ENCODE results near the gene EP400.
"Not testable (repeated sequence)": the region's sequence is repeated elsewhere in the genome, so short reads cannot be mapped to it uniquely, and the experiment has no call there.

EP400 gene

DNA sequence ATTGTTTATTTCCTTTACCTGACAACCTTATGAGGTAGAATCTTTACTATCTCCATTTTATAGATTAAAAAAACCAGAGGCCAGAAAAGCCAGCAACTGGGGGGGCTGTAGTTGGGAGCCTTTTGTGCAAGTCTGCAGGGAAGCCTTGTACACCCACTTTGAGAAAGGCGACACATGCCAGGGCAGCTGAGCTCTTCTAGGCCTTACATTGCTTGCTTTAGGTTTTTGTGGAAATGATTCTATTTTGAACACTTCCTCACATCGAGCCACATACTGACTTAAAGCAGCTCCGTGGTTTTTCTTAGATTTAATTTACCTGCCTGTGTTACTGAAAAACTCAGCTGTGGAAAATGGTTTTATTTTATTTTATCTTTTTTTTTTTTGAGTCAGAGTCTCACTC, 34.6 kb downstream of the EP400 start:
- no peak for DNase-seq (ENCODE audit: low read depth)
- no peak overlapping the region for H3K4me3 ChIP-seq (ENCODE audit: low read depth, low read length)
- TF ChIP-seq, protein P1, sequence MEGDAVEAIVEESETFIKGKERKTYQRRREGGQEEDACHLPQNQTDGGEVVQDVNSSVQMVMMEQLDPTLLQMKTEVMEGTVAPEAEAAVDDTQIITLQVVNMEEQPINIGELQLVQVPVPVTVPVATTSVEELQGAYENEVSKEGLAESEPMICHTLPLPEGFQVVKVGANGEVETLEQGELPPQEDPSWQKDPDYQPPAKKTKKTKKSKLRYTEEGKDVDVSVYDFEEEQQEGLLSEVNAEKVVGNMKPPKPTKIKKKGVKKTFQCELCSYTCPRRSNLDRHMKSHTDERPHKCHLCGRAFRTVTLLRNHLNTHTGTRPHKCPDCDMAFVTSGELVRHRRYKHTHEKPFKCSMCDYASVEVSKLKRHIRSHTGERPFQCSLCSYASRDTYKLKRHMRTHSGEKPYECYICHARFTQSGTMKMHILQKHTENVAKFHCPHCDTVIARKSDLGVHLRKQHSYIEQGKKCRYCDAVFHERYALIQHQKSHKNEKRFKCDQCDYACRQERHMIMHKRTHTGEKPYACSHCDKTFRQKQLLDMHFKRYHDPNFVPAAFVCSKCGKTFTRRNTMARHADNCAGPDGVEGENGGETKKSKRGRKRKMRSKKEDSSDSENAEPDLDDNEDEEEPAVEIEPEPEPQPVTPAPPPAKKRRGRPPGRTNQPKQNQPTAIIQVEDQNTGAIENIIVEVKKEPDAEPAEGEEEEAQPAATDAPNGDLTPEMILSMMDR (IDR thresholded peaks at IDR 0.05; ENCODE audit: control insufficient read depth, extremely low read depth, insufficient read depth), result no peak

DNA sequence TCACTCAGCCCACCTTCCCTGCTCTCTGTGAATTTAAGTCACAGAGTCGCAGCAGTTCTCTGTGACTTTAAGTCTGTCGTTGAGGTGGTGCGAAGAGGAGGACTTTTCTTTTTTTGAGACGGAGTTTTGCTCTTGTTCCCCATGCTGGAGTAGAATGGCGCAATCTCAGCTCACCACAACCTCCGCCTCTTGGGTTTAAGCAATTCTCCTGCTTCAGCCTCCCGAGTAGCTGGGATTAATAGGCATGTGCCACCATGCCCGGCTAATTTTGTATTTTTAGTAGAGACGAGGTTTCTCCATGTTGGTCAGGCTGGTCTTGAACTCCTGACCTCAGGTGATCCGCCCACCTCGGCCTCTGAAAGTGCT, 35.8 kb downstream of the EP400 start:
- DNase-seq (ENCODE audit: low read depth); H3K4me3 ChIP-seq (ENCODE audit: low read depth, low read length): not testable (repeated sequence)

DNA sequence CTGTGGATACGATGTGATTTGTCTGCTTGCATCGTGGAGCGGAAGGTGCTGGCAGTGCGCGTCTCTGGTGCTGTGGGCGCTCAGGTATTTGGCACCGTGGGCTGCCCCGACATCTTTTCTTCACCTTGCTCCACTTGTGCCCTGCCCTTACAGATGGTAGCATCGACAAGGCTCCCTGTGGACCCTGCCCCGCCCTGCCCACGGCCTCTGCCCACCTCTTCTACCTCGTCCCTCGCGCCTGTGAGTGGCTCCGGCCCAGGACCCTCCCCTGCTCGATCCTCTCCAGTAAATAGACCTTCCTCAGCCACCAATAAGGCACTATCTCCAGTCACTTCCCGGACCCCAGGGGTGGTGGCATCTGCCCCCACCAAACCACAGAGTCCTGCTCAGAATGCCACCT, 36.6 kb downstream of the EP400 start:
- no peak for DNase-seq (ENCODE audit: low read depth)
- H3K4me3 ChIP-seq (ENCODE audit: low read depth, low read length), result no peak overlapping the region
- TF ChIP-seq, protein P1 (IDR thresholded peaks at IDR 0.05; ENCODE audit: control insufficient read depth, extremely low read depth, insufficient read depth), result no peak

DNA sequence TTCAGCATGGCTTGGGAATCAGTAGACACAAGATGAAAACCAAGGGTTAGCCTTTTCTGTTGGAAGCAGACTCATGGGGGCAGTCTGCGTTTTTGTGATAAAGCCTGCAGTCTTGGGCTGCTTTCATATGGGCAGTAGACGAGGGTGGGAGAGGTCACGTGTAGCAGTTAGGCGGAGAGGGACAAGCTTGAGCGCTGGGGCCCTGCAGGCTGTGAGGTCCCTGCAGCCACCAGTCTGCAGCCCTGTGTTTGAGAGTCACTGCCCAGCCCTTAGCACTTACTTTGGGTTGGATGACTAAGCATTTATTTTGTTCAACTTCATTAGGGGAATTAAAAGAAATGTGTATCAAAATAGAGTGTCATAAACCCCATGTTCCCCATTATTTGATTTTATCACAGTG, 37.2 kb downstream of the EP400 start:
- no peak for DNase-seq (ENCODE audit: low read depth)
- no peak overlapping the region for H3K4me3 ChIP-seq (ENCODE audit: low read depth, low read length)
- TF ChIP-seq, protein P1 (IDR thresholded peaks at IDR 0.05; ENCODE audit: control insufficient read depth, extremely low read depth, insufficient read depth), result no peak

DNA sequence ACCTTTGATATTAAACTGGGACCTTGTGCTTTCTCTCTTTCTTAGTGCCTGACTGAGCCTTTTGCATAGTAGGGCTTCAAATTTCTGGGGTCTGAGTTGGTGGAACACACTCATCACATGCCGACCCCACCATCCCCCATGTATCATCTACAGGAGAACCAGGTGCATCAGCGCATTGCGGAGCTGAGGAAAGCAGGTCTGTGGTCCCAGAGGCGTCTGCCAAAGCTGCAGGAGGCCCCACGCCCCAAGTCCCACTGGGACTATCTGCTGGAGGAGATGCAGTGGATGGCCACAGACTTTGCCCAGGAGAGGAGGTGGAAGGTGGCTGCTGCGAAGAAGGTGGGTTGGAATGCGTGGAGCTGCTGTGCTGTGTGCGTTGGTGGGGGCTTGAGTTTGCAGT, 37.8 kb downstream of the EP400 start:
- DNase-seq (ENCODE audit: low read depth), result no peak
- H3K4me3 ChIP-seq (ENCODE audit: low read depth, low read length), result no peak overlapping the region
- TF ChIP-seq, protein P1 (IDR thresholded peaks at IDR 0.05; ENCODE audit: control insufficient read depth, extremely low read depth, insufficient read depth), result no peak

DNA sequence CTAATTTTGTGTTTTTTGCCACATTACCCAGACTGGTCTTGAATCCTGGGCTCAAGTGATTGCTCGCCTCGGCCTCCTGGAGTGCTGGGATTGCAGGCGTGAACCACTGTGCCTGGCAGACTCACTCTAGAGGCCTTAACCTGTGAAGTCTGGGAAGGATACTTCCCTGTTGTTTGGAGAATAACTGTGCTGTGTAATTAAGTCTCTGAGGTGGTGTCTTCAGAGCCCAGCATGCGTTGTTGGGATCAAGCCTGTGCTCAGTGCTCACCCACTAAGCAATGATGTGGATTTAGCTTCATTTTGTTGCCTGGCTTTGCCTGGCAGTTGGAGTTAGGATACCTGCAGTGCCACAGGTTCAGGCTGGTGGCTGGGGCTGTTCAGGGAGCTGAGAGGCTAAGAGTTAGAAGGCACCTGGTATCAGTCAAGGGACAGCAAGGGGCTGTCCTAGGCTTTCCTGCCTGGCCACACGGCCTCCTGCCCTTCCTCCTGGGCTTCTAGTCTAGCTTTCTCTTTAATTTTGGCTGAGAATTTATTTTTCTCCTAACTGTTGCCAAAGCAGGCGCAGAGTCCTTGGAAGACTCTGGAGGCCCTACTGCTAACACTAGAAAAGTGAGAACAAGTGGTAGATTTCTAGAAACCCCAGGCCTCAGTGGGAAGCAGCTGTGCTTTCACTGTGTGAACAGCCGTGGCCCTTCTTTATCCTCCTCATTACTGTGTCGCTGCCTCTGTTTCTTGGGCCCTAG, 38.5 kb downstream of the EP400 start:
- no peak overlapping the region for H3K4me3 ChIP-seq (ENCODE audit: low read depth, low read length)
- no peak for DNase-seq (ENCODE audit: low read depth)
- TF ChIP-seq, protein P1 (IDR thresholded peaks at IDR 0.05; ENCODE audit: control insufficient read depth, extremely low read depth, insufficient read depth), result no peak

DNA sequence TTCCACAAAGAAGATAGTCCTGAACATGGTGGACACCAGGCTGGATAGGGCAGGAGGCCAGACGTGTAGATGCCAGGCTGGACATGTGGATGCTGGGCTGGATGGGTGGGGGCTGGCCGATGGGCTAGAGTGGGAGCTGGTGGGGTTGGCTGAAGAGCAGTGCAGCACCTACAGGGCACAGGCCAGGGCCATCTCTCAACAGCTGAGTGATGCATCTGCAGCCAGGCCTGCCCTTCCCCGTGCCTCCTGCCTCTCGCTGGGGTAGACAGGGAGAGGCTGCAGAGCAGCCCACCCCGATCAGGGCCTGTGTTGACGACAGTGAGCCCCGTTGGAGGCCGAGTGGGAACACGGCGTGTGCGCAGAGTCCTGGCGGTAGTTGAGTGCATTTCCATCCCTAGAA, 39.3 kb downstream of the EP400 start:
- TF ChIP-seq, protein P1 (IDR thresholded peaks at IDR 0.05; ENCODE audit: control insufficient read depth, extremely low read depth, insufficient read depth), result no peak
- H3K4me3 ChIP-seq (ENCODE audit: low read depth, low read length), result no peak overlapping the region
- no peak for DNase-seq (ENCODE audit: low read depth)

Data from LNCaP clone FGC (cell line).